GM12872 (cell line): Measurements from ENCODE around the gene RNASEH2C.
A peak's percentile ranks its signal among the peaks of the same experiment; 100 is the strongest.

ENCODE experiments used
- CTCF ChIP-seq: IDR thresholded peaks from 3 replicates; pipeline ENCODE4 v1.5.1; 2011; ENCODE audit warnings: low read depth, mild to moderate bottlenecking, low read length, moderate library complexity; ENCODE audit not compliant: insufficient read depth

RNASEH2C gene

DNA sequence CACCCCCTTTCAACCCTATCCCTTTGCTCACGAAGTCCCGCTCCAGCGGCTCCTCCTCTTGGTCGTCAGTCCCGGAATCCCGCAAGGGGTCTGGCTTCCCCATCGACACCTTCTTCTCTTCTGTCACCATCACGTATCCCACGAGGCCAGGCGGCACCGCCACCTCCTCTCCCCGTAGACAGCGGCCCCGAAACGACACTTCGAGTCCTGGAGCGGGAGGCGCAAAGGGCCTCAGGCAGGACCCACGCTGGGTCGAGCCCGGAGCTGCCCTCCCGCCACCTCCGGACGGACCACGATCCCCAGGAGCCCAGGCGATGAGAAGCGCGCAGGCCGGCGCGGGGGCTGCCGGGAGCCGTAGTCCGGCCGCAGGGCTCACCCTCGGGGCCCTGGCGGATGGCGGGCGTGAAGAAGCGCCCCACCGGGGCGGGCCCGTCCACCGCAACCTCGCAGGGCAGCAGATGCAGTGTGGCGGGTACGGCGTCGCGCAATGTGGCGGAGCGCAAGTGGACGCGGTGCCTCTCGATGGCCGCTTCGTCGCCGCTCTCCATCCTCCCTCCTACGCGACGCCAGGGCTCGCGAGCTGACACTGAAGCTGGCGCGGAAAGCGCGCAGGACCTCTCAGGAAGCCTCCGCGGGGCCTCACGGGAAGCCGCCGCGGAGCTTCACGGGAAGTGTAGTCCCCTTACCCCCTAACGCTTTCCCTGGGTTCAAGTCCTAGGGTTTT is at the start of gene RNASEH2C:
Gene RNASEH2C, minus strand, starts transcription at position 588 of the 724 bp plus-strand sequence. Its CDS starts 40 bp downstream, at position 548.
- TF ChIP-seq CTCF = no peak

- TF ChIP-seq CTCF = no peak
Measured at GRCh38 chr11:65767406-65767805, 46.8 kb upstream of the RNASEH2C start.

DNA sequence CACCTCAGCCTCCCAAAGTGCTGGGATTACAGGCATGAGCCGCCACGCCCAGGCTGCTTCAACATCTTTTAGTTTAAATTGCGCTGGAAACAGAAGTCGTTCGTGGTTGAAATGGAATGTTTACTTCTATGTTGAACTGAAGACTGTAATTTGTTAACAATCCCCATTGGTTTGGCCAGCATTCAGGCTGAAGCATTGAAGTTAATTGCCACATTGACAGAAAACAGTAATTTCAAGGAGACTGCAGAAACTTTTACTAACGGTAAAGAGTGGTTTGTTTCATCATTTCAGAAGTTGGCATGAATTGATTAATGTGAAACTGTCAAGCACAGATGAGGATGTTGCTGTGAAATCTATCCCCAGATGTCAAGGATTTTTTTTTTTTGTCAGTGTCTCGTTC is 45.9 kb upstream of the RNASEH2C start:
- no peak for TF ChIP-seq CTCF

- no peak for TF ChIP-seq CTCF
Measured at GRCh38 chr11:65764434-65764833, 43.8 kb upstream of the RNASEH2C start.

- no peak for TF ChIP-seq CTCF
Measured at GRCh38 chr11:65745049-65745448, 24.5 kb upstream of the RNASEH2C start.

DNA sequence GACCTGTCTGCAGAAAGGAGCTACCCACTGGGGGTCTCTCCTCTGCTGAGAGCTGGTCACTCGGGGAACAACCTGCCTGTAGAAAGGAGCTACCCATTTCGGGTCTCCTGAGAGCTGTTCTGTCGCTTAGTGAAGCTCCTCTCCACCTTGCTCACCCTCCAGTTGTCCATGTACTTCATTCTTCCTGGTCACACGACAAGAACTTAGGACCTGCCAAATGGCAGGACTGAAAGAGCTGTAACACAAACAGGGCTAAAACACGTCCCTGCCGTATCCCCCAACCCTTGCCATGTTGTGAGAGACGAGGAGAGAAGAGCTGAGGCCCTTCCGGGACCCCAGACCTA is 24.1 kb upstream of the RNASEH2C start:
- no peak for TF ChIP-seq CTCF

DNA sequence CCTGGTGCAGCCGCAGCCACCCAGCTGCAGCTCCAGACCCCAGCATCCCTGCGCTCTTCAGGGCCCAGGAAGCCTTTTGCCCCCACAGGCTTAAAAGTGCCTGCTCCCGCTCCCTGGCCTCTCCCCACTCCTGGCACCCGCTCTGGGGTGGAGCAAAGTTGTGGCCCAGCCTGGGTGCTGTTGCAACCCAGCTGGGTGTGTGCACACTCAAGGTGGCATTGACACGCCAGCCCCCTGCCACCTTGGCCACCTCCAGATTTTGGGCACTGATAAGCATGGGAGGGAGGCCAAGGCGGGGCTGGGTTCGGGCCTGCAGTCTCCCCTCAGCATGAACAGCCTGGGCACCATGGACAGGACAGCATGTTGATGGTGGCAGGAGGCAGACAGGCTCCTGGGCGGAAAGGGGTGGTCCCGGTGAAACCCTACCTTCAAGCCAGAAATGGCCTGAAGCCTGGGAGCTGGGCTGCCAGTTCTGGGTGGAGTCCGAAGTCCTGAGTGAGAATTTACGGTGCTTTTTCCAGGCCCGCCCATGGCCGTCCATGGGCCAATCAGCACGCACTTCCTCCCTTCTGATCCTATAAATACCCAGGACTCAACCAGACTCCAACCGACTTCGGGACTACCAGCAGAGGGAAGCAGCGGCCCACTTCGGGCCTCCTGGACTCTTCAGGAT is 23.6 kb upstream of the RNASEH2C start:
- TF ChIP-seq CTCF = 0 out of 3 replicates have a peak, but pooled peaks have one; percentile 14
